GM12878 (cell line): ENCODE data around the gene SH3BP1. TPM values are rescaled to one million over a fixed set of nuclear protein-coding genes. Genes with fewer than 3 reads are reported as not detected.

Source experiments
- ATAC-seq: fragments of 200-7000 bp; cut with Tn5 transposase; 3 replicates; pipeline ENCODE4 v1.9.1; 2020; ENCODE audit warnings: mild to moderate bottlenecking, moderate library complexity
- BruUV-seq: library from RNA; stranded (reverse); fragments of 400-500 nt; replicated peaks from 2 replicates; lab custom pipeline; 2021; lab: Mats Ljungman, UMichigan
- CTCF ChIA-PET: fragments of 300-600 bp; sonication (Branson Sonifier 250); formaldehyde crosslinking; extraction: SDS; loops from one replicate; lab custom pipeline; 2021; ENCODE audit warnings: inconsistent platforms; lab: Yijun Ruan, JAX
- POLR2A ChIA-PET: fragments of 350-600 bp; formaldehyde crosslinking; extraction: SDS; loops from one replicate; lab custom pipeline; 2021; ENCODE audit warnings: inconsistent platforms; lab: Charles Lee
- RAD21 ChIA-PET: fragments of 300-600 bp; sonication (Branson Sonifier 250); formaldehyde crosslinking; loops from one replicate; lab custom pipeline; 2023; ENCODE audit warnings: antibody characterized with exemption; ENCODE audit not compliant: unreplicated experiment; lab: Charles Lee
- SMC1A ChIA-PET: fragments of 300-600 bp; sonication (Branson Sonifier 250); formaldehyde crosslinking; loops from one replicate; lab custom pipeline; 2023; ENCODE audit not compliant: unreplicated experiment, uncharacterized antibody; lab: Charles Lee
- DNase-seq: peaks from one replicate; pipeline ENCODE4 v3.0.0-alpha.2; 2011; ENCODE audit warnings: low read depth, low spot score
- FAIRE-seq: peaks from 3 replicates; lab custom pipeline; 2011; peaks lifted over from hg19 to GRCh38; lab: Jason Lieb, UNC
- H2AFZ ChIP-seq: 2 replicates; pipeline ENCODE4 v1.6.0; 2011; ENCODE audit warnings: low read depth, low read length, control low read depth; ENCODE audit not compliant: control insufficient read depth
- H3K27ac ChIP-seq: 2 replicates; pipeline ENCODE4 v1.5.1; 2011; ENCODE audit warnings: control low read depth; ENCODE audit not compliant: control insufficient read depth, insufficient read depth
- H3K27me3 ChIP-seq, 2 experiments: replicated peaks in 1 of 2; 2 replicates each; pipeline versions ENCODE4 v1.6.0 to v1.6.1; 2011; ENCODE audit warnings: low read length in 1 of 2; ENCODE audit not compliant: control insufficient read depth in 2 of 2, insufficient read depth in 2 of 2
- H3K36me3 ChIP-seq, 2 experiments: 2 replicates each; pipeline ENCODE4 v1.5.1; 2011; ENCODE audit warnings: low read length in 1 of 2; ENCODE audit not compliant: control insufficient read depth in 2 of 2, insufficient read depth in 2 of 2
- H3K4me1 ChIP-seq: 2 replicates; pipeline ENCODE4 v1.6.1; 2011; ENCODE audit warnings: mild to moderate bottlenecking, low read length, moderate library complexity, mixed read lengths; ENCODE audit not compliant: control insufficient read depth, insufficient read depth
- H3K4me2 ChIP-seq: 2 replicates; pipeline ENCODE4 v1.6.0; 2011; ENCODE audit warnings: control low read depth; ENCODE audit not compliant: control insufficient read depth, insufficient read depth
- H3K4me3 ChIP-seq: fragments of 200-600 bp; sonication (generic); 2 replicates; pipeline ENCODE4 v1.5.1; 2016
- H3K79me2 ChIP-seq: 2 replicates; pipeline ENCODE4 v1.6.0; 2011; ENCODE audit warnings: low read length; ENCODE audit not compliant: control insufficient read depth, insufficient read depth
- H3K9ac ChIP-seq: 2 replicates; pipeline ENCODE4 v1.8.0; 2011; ENCODE audit warnings: low read length, control low read depth, mixed read lengths; ENCODE audit not compliant: control insufficient read depth, insufficient read depth
- H3K9me3 ChIP-seq: replicated peaks from 3 replicates; pipeline ENCODE4 v1.5.1; 2011; ENCODE audit warnings: mild to moderate bottlenecking, low read length; ENCODE audit not compliant: control insufficient read depth, insufficient read depth
- H4K20me1 ChIP-seq: 2 replicates; pipeline ENCODE4 v1.6.0; 2011; ENCODE audit not compliant: control insufficient read depth, insufficient read depth
- ATF3 ChIP-seq: IDR thresholded peaks from 2 replicates; pipeline ENCODE4 v1.6.1; 2011; ENCODE audit warnings: low read depth, mild to moderate bottlenecking, low read length, moderate library complexity, borderline replicate concordance; ENCODE audit errors: extremely low read depth
- DPF2 ChIP-seq: fragments of 450-650 bp; IDR thresholded peaks from 2 replicates; pipeline ENCODE4 v1.6.1; 2017; ENCODE audit warnings: mild to moderate bottlenecking
- EP300 ChIP-seq, 2 experiments: fragments of 150-350 bp in 1 of 2; IDR thresholded peaks; 2 replicates each; pipeline ENCODE4 v1.6.1; 2011 to 2012; ENCODE audit warnings: low read depth in 2 of 2, low read length in 2 of 2, borderline replicate concordance in 1 of 2, improper control_type of control experiment in 1 of 2, inconsistent platforms in 1 of 2; ENCODE audit not compliant: control insufficient read depth in 1 of 2
- GABPA ChIP-seq: IDR thresholded peaks from 2 replicates; pipeline ENCODE4 v1.6.1; 2014; ENCODE audit warnings: antibody characterized with exemption, low read depth, mild to moderate bottlenecking, inconsistent platforms
- HDAC2 ChIP-seq: fragments of 200-600 bp; sonication (generic); IDR thresholded peaks from 2 replicates; pipeline ENCODE4 v1.6.1; 2017
- LARP7 ChIP-seq: fragments of 450-650 bp; IDR thresholded peaks from 2 replicates; pipeline ENCODE4 v1.6.1; 2017; ENCODE audit warnings: mild to moderate bottlenecking
- NR2F1 ChIP-seq: fragments of 450-650 bp; conservative IDR thresholded peaks from 2 replicates; pipeline ENCODE4 v1.6.1; 2017; ENCODE audit warnings: mild to moderate bottlenecking
- POLR2AphosphoS5 ChIP-seq: IDR thresholded peaks from 2 replicates; pipeline ENCODE4 v1.6.1; 2011; ENCODE audit warnings: mild to moderate bottlenecking, low read length, inconsistent platforms
- RBBP5 ChIP-seq: fragments of 200-600 bp; sonication (generic); conservative IDR thresholded peaks from 2 replicates; pipeline ENCODE4 v1.6.1; 2016
- SMARCA5 ChIP-seq: fragments of 450-650 bp; IDR thresholded peaks from 2 replicates; pipeline ENCODE4 v1.6.1; 2017; ENCODE audit warnings: mild to moderate bottlenecking
- SPI1 ChIP-seq: IDR thresholded peaks from 2 replicates; pipeline ENCODE4 v1.6.1; 2011; ENCODE audit warnings: low read depth, mild to moderate bottlenecking, low read length, moderate library complexity, borderline replicate concordance; ENCODE audit not compliant: insufficient read depth
- WGBS: methylation state at CpG from one replicate; pipeline ENCODE4 v1.1.6; 2016; ENCODE audit warnings: low lambda C conversion rate; ENCODE audit not compliant: insufficient replicate concordance, insufficient coverage; ENCODE audit errors: missing lambda C conversion rate; 5-methylcytosine and 5-hydroxymethylcytosine counted together
- in situ Hi-C: fragments of 300-500 bp; cut with MboI; formaldehyde crosslinking; loops from 9 replicates; pipeline ENCODE4 v1.14.3; 2018; ENCODE audit warnings: mixed read lengths
- intact Hi-C: fragments of 100-400 bp; cut with micrococcal nuclease; formaldehyde crosslinking; loops from one replicate; pipeline ENCODE4 v1.14.2; 2022; ENCODE audit not compliant: unreplicated experiment
- polyA plus RNA-seq, 11 experiments: library from polyadenylated mRNA; depleted of rRNA in 4 of 11; unstranded in 6 of 11; stranded (reverse) in 5 of 11; fragments of >200 nt; fragmentation: Nextera tagmentation in 4 of 11; fragmentation: Illumina TruSeq in 1 of 11; extraction: Ambion mirVana in 4 of 11; extraction: Trizol in 1 of 11; gene quantifications; 1 replicate in 1 of 11; 2 replicates in 10 of 11; pipeline versions ENCODE4 v1.2.1 to v1.2.3, GENCODE V29; 2011 to 2016; ENCODE audit warnings: inconsistent platforms in 2 of 11, missing spikeins in 2 of 11, low read depth in 1 of 11
- total RNA-seq, 4 experiments: library from RNA; depleted of rRNA in 3 of 4; stranded (reverse); fragments of >200 nt in 3 of 4; fragmentation: Illumina TruSeq in 1 of 4; extraction: Trizol in 1 of 4; gene quantifications; 2 replicates each; pipeline versions ENCODE4 v1.2.1 to v1.2.3, GENCODE V29; 2013 to 2021
- TF ChIP-seq, protein P1 (sequence below), 3 experiments: IDR thresholded peaks in 2 of 3; conservative IDR thresholded peaks in 1 of 3; 2 replicates each; pipeline ENCODE4 v1.5.1; 2011; ENCODE audit warnings: low read depth in 3 of 3, low read length in 3 of 3, mild to moderate bottlenecking in 3 of 3, control low read depth in 2 of 3, moderate library complexity in 2 of 3, inconsistent platforms in 1 of 3, mixed read lengths in 1 of 3; ENCODE audit not compliant: control insufficient read depth in 2 of 3, insufficient read depth in 1 of 3; ENCODE audit errors: extremely low read depth in 1 of 3

Gene SH3BP1
- total and polyA plus RNA-seq, 10 of the 15 experiments (the other 5 are each of a cell fraction or from before 2014, with no cell fraction given) = 0.29 to 70.5 (median 22.5) TPM

- H3K27ac ChIP-seq = peak overlapping the region; percentile 64
- in situ Hi-C loops (no loop called here), intact Hi-C loops (loop anchor here (2.0 kb wide), 1 partner anchor 203 kb away; no protein-coding TSS in a partner anchor)
- ATAC-seq = no peak
- RAD21 ChIA-PET = interaction anchor here (0.8 to 9.1 kb wide), 14 partner anchors 11 to 203 kb away, joined by 3 to 173 read pairs (median 12); partner anchors contain the start of genes GGA1, LGALS1, NOL12 and SH3BP1
- BruUV-seq = TSS peak; percentile 69
- peaks cover 12% of the 10 kb centered on the region for H3K4me1 ChIP-seq
- peaks cover 0 to 2% of the 10 kb centered on the region in 2 experiments; a peak in 2 of 4 replicates for H3K36me3 ChIP-seq
- H4K20me1 ChIP-seq = no peaks in the 10 kb centered on the region
- H3K9ac ChIP-seq = peak overlapping the region; percentile 70
- POLR2A ChIA-PET = interaction anchor here (0.8 to 9.6 kb wide), 6 partner anchors 18 to 67 kb away, joined by 3 to 209 read pairs (median 6); partner anchors contain the start of genes LGALS1 and NOL12
- no peaks in the 10 kb centered on the region for H3K9me3 ChIP-seq
- peak overlapping the region; percentile 82 for H3K4me3 ChIP-seq
- no peak for TF ChIP-seq EP300 (IDR thresholded peaks at IDR 0.05; ENCODE audit: borderline replicate concordance in 1 of 2, control insufficient read depth in 1 of 2, low read depth in 2 of 2, low read length in 2 of 2)
- peak; percentile 23; the same call in 1 of the 2 replicates for TF ChIP-seq SMARCA5
- TF ChIP-seq ATF3 = no peak
- TF ChIP-seq, protein P1, sequence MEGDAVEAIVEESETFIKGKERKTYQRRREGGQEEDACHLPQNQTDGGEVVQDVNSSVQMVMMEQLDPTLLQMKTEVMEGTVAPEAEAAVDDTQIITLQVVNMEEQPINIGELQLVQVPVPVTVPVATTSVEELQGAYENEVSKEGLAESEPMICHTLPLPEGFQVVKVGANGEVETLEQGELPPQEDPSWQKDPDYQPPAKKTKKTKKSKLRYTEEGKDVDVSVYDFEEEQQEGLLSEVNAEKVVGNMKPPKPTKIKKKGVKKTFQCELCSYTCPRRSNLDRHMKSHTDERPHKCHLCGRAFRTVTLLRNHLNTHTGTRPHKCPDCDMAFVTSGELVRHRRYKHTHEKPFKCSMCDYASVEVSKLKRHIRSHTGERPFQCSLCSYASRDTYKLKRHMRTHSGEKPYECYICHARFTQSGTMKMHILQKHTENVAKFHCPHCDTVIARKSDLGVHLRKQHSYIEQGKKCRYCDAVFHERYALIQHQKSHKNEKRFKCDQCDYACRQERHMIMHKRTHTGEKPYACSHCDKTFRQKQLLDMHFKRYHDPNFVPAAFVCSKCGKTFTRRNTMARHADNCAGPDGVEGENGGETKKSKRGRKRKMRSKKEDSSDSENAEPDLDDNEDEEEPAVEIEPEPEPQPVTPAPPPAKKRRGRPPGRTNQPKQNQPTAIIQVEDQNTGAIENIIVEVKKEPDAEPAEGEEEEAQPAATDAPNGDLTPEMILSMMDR (IDR thresholded peaks at IDR 0.05 in 2 of 3, conservative IDR thresholded peaks at IDR 0.05 in 1 of 3; ENCODE audit: control insufficient read depth in 2 of 3, extremely low read depth in 1 of 3, insufficient read depth in 1 of 3, low read depth in 3 of 3, low read length in 3 of 3) = no peak
- TF ChIP-seq DPF2 = peak; percentile 78; the same call in 1 of the 2 replicates
- TF ChIP-seq HDAC2 = no peak
- peak; percentile 36; the same call in 1 of the 2 replicates for TF ChIP-seq NR2F1
- no peak for TF ChIP-seq LARP7
- no peak for TF ChIP-seq RBBP5
- TF ChIP-seq GABPA = no peak
- TF ChIP-seq SPI1 = peak; percentile 51; the same call in 1 of the 2 replicates
- no peak for TF ChIP-seq POLR2AphosphoS5
- H3K4me2 ChIP-seq = peak overlapping the region; percentile 96
- FAIRE-seq = peak; percentile 64
- 46% methylated on average over 14 of the region's 14 CpGs for WGBS
- H3K79me2 ChIP-seq = peaks cover 51% of the 10 kb centered on the region
- no peak for DNase-seq
- SMC1A ChIA-PET = interaction anchor here (1.2 to 7.9 kb wide), 8 partner anchors 12 to 147 kb away, joined by 3 to 157 read pairs (median 30); partner anchors contain the start of genes GCAT, GGA1, LGALS1 and NOL12
- no peak overlapping the region for H2AFZ ChIP-seq
- no peaks in the 10 kb centered on the region for H3K27me3 ChIP-seq
- CTCF ChIA-PET = interaction anchor here (0.9 to 11.7 kb wide), 15 partner anchors 10 to 294 kb away, joined by 3 to 414 read pairs (median 8); partner anchors contain the start of genes C22orf23, GGA1, LGALS1 and NOL12
Observed at GRCh38 chr22:37659897-37660708, 20.6 kb downstream of the SH3BP1 start.
